ENCODE data around the gene SH2D1B. TPM values are rescaled to one million over a fixed set of nuclear protein-coding genes. Genes with fewer than 3 reads are reported as not detected.

Gene SH2D1B
- total and polyA plus RNA-seq, 2 donors (not counting 3 experiments of a cell fraction or from before 2014, with no cell fraction given), result not detected

DNA sequence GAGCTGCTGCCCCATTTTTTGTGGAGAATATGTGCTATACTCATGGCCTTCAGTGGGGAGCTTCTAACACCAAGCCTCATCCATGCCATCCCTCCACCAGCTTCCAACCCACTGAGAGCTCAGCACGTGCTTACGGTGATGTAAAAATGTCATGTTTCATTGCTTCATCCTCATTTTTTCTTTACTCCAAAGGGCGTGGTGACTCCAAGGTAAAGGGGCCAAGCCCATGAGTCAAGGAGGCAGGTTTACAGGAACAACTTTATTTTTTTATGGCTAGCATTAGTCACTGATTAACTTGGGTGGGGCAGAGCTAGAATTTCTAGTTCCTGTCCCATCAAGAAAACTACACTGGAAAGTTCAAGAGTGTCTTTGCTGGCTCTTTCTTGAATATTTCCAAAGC is 30.6 kb downstream of the SH2D1B start, which contains the start of gene C1orf226:
Gene C1orf226 (plus strand): TSS at position 346 of the 400 bp plus-strand sequence. CDS start 174 bp downstream, outside the sequence.
- no peaks in the 10 kb centered on the region for H3K79me2 ChIP-seq (ENCODE audit: control insufficient read depth, insufficient read depth, low read length)
- no peaks in the 10 kb centered on the region for H4K20me1 ChIP-seq (replicated peaks; ENCODE audit: control insufficient read depth, extremely low read depth, insufficient read depth, low read length)
- no peak for DNase-seq (ENCODE audit: low read depth, low spot score)
- H3K27me3 ChIP-seq (ENCODE audit: control insufficient read depth in 2 of 2, insufficient read depth in 2 of 2, low read length in 2 of 2), result no peaks in the 10 kb centered on the region
- no TSS peak for BruUV-seq (replicated peaks)
- no peaks in the 10 kb centered on the region for H3K4me1 ChIP-seq (ENCODE audit: control insufficient read depth, extremely low read depth, insufficient read depth, low read length)
- peaks cover 0 to 3% of the 10 kb centered on the region in 2 experiments for H3K36me3 ChIP-seq (ENCODE audit: control insufficient read depth in 2 of 2, extremely low read depth in 1 of 2, insufficient read depth in 2 of 2, low read length in 2 of 2)
- no peak within 1 kb of the TSS for H3K4me3 ChIP-seq (replicated peaks in 1 of 3; ENCODE audit: insufficient read depth in 1 of 3, low read depth in 1 of 3, low read length in 3 of 3)
- CTCF ChIA-PET, result interaction anchor here (1.0 to 2.2 kb wide), 5 partner anchors 9 to 325 kb away, joined by 3 to 14 read pairs (median 4); no protein-coding TSS in a partner anchor
- no peak within 1 kb of the TSS for H3K4me2 ChIP-seq (ENCODE audit: insufficient read depth, low read length)
- POLR2A ChIA-PET, result no interaction called here
- no peak within 1 kb of the TSS for H2AFZ ChIP-seq (ENCODE audit: low read depth, low read length)
- intact Hi-C loops (cut with micrococcal nuclease), result no loop called here
- dilution Hi-C loops (cut with MboI; ENCODE audit: extremely low pct_ligation_motif_present, low sequenced_read_pairs), result no loop called here
- FAIRE-seq, result no peak
- no peak within 1 kb of the TSS for H3K27ac ChIP-seq (ENCODE audit: insufficient read depth, low read depth, low read length)
- H3K9me3 ChIP-seq (replicated peaks; ENCODE audit: control insufficient read depth, insufficient read depth, low read length), result no peaks in the 10 kb centered on the region
- H3K9ac ChIP-seq (replicated peaks; ENCODE audit: extremely low read depth, insufficient read depth, low read length), result no peak within 1 kb of the TSS
- H3K9me1 ChIP-seq (replicated peaks; ENCODE audit: control insufficient read depth, extremely low read depth, insufficient read depth, low read length), result no peaks in the 10 kb centered on the region
- no peak for TF ChIP-seq POLR2AphosphoS5 (IDR thresholded peaks at IDR 0.05; ENCODE audit: insufficient read depth, low read depth, low read length)
- TF ChIP-seq GATA2 (IDR thresholded peaks at IDR 0.05; ENCODE audit: insufficient read depth, insufficient read length, low read depth, low read length), result no peak
- TF ChIP-seq MAX (IDR thresholded peaks at IDR 0.05; ENCODE audit: insufficient read depth, insufficient read length), result no peak
- no peak for TF ChIP-seq FOS (IDR thresholded peaks at IDR 0.05; ENCODE audit: borderline replicate concordance, insufficient read depth, low read length)

GRCh38 chr1:162380061-162380846 is 31.7 kb downstream of the SH2D1B start:
- no TSS peak for BruUV-seq (replicated peaks)

More at GRCh38 chr1:162380061-162380846, 31.7 kb downstream of the SH2D1B start:
- CTCF ChIA-PET, result interaction anchor here (0.7 to 2.2 kb wide), 4 partner anchors 8 to 324 kb away, joined by 3 to 14 read pairs (median 4); no protein-coding TSS in a partner anchor
- H3K4me3 ChIP-seq (replicated peaks in 1 of 3; ENCODE audit: insufficient read depth in 1 of 3, low read depth in 1 of 3, low read length in 3 of 3), result no peak overlapping the region
- no peak for DNase-seq (ENCODE audit: low read depth, low spot score)
- TF ChIP-seq GATA2 (IDR thresholded peaks at IDR 0.05; ENCODE audit: insufficient read depth, insufficient read length, low read depth, low read length) (no peak), EZH2 (IDR thresholded peaks at IDR 0.05; ENCODE audit: borderline replicate concordance, low read depth, low read length, severe bottlenecking) (no peak)
- no peaks in the 10 kb centered on the region for H3K9me3 ChIP-seq (replicated peaks; ENCODE audit: control insufficient read depth, insufficient read depth, low read length)
- H3K27me3 ChIP-seq (ENCODE audit: control insufficient read depth in 2 of 2, insufficient read depth in 2 of 2, low read length in 2 of 2), result no peaks in the 10 kb centered on the region
- H3K36me3 ChIP-seq (ENCODE audit: control insufficient read depth in 2 of 2, extremely low read depth in 1 of 2, insufficient read depth in 2 of 2, low read length in 2 of 2), result peaks cover 0 to 3% of the 10 kb centered on the region in 2 experiments
- FAIRE-seq, result no peak
- no peaks in the 10 kb centered on the region for H3K79me2 ChIP-seq (ENCODE audit: control insufficient read depth, insufficient read depth, low read length)
- H2AFZ ChIP-seq (ENCODE audit: low read depth, low read length), result no peak overlapping the region
- no peak overlapping the region for H3K4me2 ChIP-seq (ENCODE audit: insufficient read depth, low read length)
- POLR2A ChIA-PET, result no interaction called here
- H4K20me1 ChIP-seq (replicated peaks; ENCODE audit: control insufficient read depth, extremely low read depth, insufficient read depth, low read length), result no peaks in the 10 kb centered on the region
- dilution Hi-C loops (cut with MboI; ENCODE audit: extremely low pct_ligation_motif_present, low sequenced_read_pairs), result no loop called here
- intact Hi-C loops (cut with micrococcal nuclease), result no loop called here
- H3K4me1 ChIP-seq (ENCODE audit: control insufficient read depth, extremely low read depth, insufficient read depth, low read length), result no peaks in the 10 kb centered on the region
- H3K27ac ChIP-seq (ENCODE audit: insufficient read depth, low read depth, low read length), result no peak overlapping the region
- H3K9me1 ChIP-seq (replicated peaks; ENCODE audit: control insufficient read depth, extremely low read depth, insufficient read depth, low read length), result no peaks in the 10 kb centered on the region
- H3K9ac ChIP-seq (replicated peaks; ENCODE audit: extremely low read depth, insufficient read depth, low read length), result no peak overlapping the region
